GM20000 (cell line): ENCODE measurements around the gene CDC40.

Experiments used
- DNase-seq: peaks from one replicate; pipeline ENCODE4 v3.0.0; 2012; ENCODE audit warnings: low spot score
- TF ChIP-seq, protein P1 (sequence below): IDR thresholded peaks from 2 replicates; pipeline ENCODE4 v1.5.1; 2012; ENCODE audit warnings: mild to moderate bottlenecking, control low read depth; ENCODE audit errors: extremely low read depth, missing control alignments

CDC40 gene

GRCh38 chr6:110277100-110277665, 97.0 kb downstream of the CDC40 start:
- no peak for DNase-seq
- TF ChIP-seq, protein P1, sequence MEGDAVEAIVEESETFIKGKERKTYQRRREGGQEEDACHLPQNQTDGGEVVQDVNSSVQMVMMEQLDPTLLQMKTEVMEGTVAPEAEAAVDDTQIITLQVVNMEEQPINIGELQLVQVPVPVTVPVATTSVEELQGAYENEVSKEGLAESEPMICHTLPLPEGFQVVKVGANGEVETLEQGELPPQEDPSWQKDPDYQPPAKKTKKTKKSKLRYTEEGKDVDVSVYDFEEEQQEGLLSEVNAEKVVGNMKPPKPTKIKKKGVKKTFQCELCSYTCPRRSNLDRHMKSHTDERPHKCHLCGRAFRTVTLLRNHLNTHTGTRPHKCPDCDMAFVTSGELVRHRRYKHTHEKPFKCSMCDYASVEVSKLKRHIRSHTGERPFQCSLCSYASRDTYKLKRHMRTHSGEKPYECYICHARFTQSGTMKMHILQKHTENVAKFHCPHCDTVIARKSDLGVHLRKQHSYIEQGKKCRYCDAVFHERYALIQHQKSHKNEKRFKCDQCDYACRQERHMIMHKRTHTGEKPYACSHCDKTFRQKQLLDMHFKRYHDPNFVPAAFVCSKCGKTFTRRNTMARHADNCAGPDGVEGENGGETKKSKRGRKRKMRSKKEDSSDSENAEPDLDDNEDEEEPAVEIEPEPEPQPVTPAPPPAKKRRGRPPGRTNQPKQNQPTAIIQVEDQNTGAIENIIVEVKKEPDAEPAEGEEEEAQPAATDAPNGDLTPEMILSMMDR = no peak
